ENCODE measurements around the gene RAE1.

The RAE1 gene

GRCh38 chr20:57399587-57400155, 48.6 kb downstream of the RAE1 start:
- Histone ChIP-seq H3K9me3 (ENCODE audit: insufficient read depth, low read depth, low read length) (no peaks in the 10 kb centered on the region), H3K4me3 (ENCODE audit: low read length, poor library complexity, severe bottlenecking) (peak overlapping the region; percentile 67), H3K4me2 (ENCODE audit: low read depth, low read length, poor library complexity, severe bottlenecking) (peak overlapping the region; percentile 86), H4K20me1 (ENCODE audit: insufficient read depth, low read length, poor library complexity, severe bottlenecking) (peaks cover 87% of the 10 kb centered on the region), H3K79me2 (ENCODE audit: insufficient read depth, low read length) (peaks cover 100% of the 10 kb centered on the region), H3K9ac (ENCODE audit: low read depth, low read length, poor library complexity, severe bottlenecking) (peak overlapping the region; percentile 66), H3K27me3 (ENCODE audit: insufficient read depth, low read length, poor library complexity, severe bottlenecking) (no peaks in the 10 kb centered on the region), H3K9me2 (replicated peaks; ENCODE audit: low read depth, low read length) (no peaks in the 10 kb centered on the region), H2AFZ (ENCODE audit: low read length) (no peak overlapping the region), H3K4me1 (ENCODE audit: insufficient read depth, low read length, poor library complexity, severe bottlenecking) (peaks cover 34% of the 10 kb centered on the region), H3F3A (ENCODE audit: low read depth) (0 out of 2 replicates have a peak, but pooled peaks cover 3% of the 10 kb centered on the region), H3K36me3 (ENCODE audit: insufficient read depth, low read length) (peaks cover 60% of the 10 kb centered on the region; the same call in 1 of the 2 replicates)
- TF ChIP-seq CTCF (conservative IDR thresholded peaks at IDR 0.05; ENCODE audit: low read length) (no peak), EZH2phosphoT487 (IDR thresholded peaks at IDR 0.05; ENCODE audit: borderline replicate concordance) (no peak)

- Histone ChIP-seq H3K9me3 (ENCODE audit: insufficient read depth, low read depth, low read length) (no peaks in the 10 kb centered on the region), H3K4me3 (ENCODE audit: low read length, poor library complexity, severe bottlenecking) (no peak overlapping the region)
Observed at GRCh38 chr20:57400231-57400701, 49.2 kb downstream of the RAE1 start.

GRCh38 chr20:57400821-57401564, 49.9 kb downstream of the RAE1 start:
- peaks cover 34% of the 10 kb centered on the region for H3K4me1 ChIP-seq (ENCODE audit: insufficient read depth, low read length, poor library complexity, severe bottlenecking)
- TF ChIP-seq EZH2phosphoT487 (IDR thresholded peaks at IDR 0.05; ENCODE audit: borderline replicate concordance) (no peak), CTCF (conservative IDR thresholded peaks at IDR 0.05; ENCODE audit: low read length) (no peak)
- H4K20me1 ChIP-seq (ENCODE audit: insufficient read depth, low read length, poor library complexity, severe bottlenecking) = peaks cover 81% of the 10 kb centered on the region
- H3K4me3 ChIP-seq (ENCODE audit: low read length, poor library complexity, severe bottlenecking) = no peak overlapping the region
- no peaks in the 10 kb centered on the region for H3K9me2 ChIP-seq (replicated peaks; ENCODE audit: low read depth, low read length)
- no peak overlapping the region for H3K9ac ChIP-seq (ENCODE audit: low read depth, low read length, poor library complexity, severe bottlenecking)
- no peak overlapping the region for H3K4me2 ChIP-seq (ENCODE audit: low read depth, low read length, poor library complexity, severe bottlenecking)
- no peak overlapping the region for H2AFZ ChIP-seq (ENCODE audit: low read length)
- peaks cover 100% of the 10 kb centered on the region for H3K79me2 ChIP-seq (ENCODE audit: insufficient read depth, low read length)
- H3K9me3 ChIP-seq (ENCODE audit: insufficient read depth, low read depth, low read length) = no peaks in the 10 kb centered on the region
- 0 out of 2 replicates have a peak, but pooled peaks cover 3% of the 10 kb centered on the region for H3F3A ChIP-seq (ENCODE audit: low read depth)
- H3K27me3 ChIP-seq (ENCODE audit: insufficient read depth, low read length, poor library complexity, severe bottlenecking) = no peaks in the 10 kb centered on the region
- H3K36me3 ChIP-seq (ENCODE audit: insufficient read depth, low read length) = peaks cover 68% of the 10 kb centered on the region; the same call in 1 of the 2 replicates

More at GRCh38 chr20:57400231-57400701, 49.2 kb downstream of the RAE1 start:
- Histone ChIP-seq H3K79me2 (ENCODE audit: insufficient read depth, low read length) (peaks cover 100% of the 10 kb centered on the region), H3K4me2 (ENCODE audit: low read depth, low read length, poor library complexity, severe bottlenecking) (peak overlapping the region; percentile 86), H3K36me3 (ENCODE audit: insufficient read depth, low read length) (peaks cover 63% of the 10 kb centered on the region; the same call in 1 of the 2 replicates), H3K9ac (ENCODE audit: low read depth, low read length, poor library complexity, severe bottlenecking) (no peak overlapping the region), H4K20me1 (ENCODE audit: insufficient read depth, low read length, poor library complexity, severe bottlenecking) (peaks cover 85% of the 10 kb centered on the region), H3K4me1 (ENCODE audit: insufficient read depth, low read length, poor library complexity, severe bottlenecking) (peaks cover 34% of the 10 kb centered on the region), H2AFZ (ENCODE audit: low read length) (no peak overlapping the region), H3K27me3 (ENCODE audit: insufficient read depth, low read length, poor library complexity, severe bottlenecking) (no peaks in the 10 kb centered on the region), H3F3A (ENCODE audit: low read depth) (0 out of 2 replicates have a peak, but pooled peaks cover 3% of the 10 kb centered on the region), H3K9me2 (replicated peaks; ENCODE audit: low read depth, low read length) (no peaks in the 10 kb centered on the region)
- no peak; the same call in 1 of the 2 replicates for TF ChIP-seq CTCF (conservative IDR thresholded peaks at IDR 0.05; ENCODE audit: low read length)
